ENCODE results near the gene PTGES3L.

Gene PTGES3L

GRCh38 chr17:42979511-42980273 lies at the start of gene PTGES3L:
Gene PTGES3L (minus strand): TSS chr17:42980080. CDS start chr17:42980053, 27 bp downstream.
- peaks cover 0 to 36% (median 32%) of the 10 kb centered on the region in 5 donors for H3K4me1 ChIP-seq (ENCODE audit: control insufficient read depth in 5 of 5, insufficient read depth in 5 of 5, low read length in 5 of 5)

GRCh38 chr17:43028221-43028861 lies 48.5 kb upstream of the PTGES3L start:
- Histone ChIP-seq H3K4me1 (ENCODE audit: control insufficient read depth in 5 of 5, insufficient read depth in 5 of 5, low read length in 5 of 5) (peaks cover 0 to 26% (median 20%) of the 10 kb centered on the region in 5 donors), H3K27ac (ENCODE audit: low read depth, low read length) (no peak overlapping the region), H3K9me3 (ENCODE audit: control insufficient read depth in 5 of 5, low read length in 5 of 5) (no peaks in the 10 kb centered on the region), H3K9ac (ENCODE audit: low read length in 5 of 5) (no peak overlapping the region), H3K36me3 (ENCODE audit: control insufficient read depth in 5 of 5, insufficient read depth in 5 of 5, low read length in 5 of 5) (no peaks in the 10 kb centered on the region), H3K27me3 (ENCODE audit: control insufficient read depth in 5 of 5, insufficient read depth in 4 of 5, low read length in 5 of 5) (no peaks in the 10 kb centered on the region), H3K4me3 (ENCODE audit: low read depth in 1 of 5, low read length in 5 of 5) (no peak overlapping the region)

More at GRCh38 chr17:42979511-42980273, at the start of gene PTGES3L:
- Histone ChIP-seq H3K9me3 (ENCODE audit: control insufficient read depth in 5 of 5, low read length in 5 of 5) (no peaks in the 10 kb centered on the region), H3K9ac (ENCODE audit: low read length in 5 of 5) (peak within 1 kb of the TSS in 4 of 5 donors; percentile 84 to 89 (median 87)), H3K27me3 (ENCODE audit: control insufficient read depth in 5 of 5, insufficient read depth in 4 of 5, low read length in 5 of 5) (no peaks in the 10 kb centered on the region), H3K4me3 (ENCODE audit: low read depth in 1 of 5, low read length in 5 of 5) (peak within 1 kb of the TSS; percentile 82 to 95 (median 88)), H3K36me3 (ENCODE audit: control insufficient read depth in 5 of 5, insufficient read depth in 5 of 5, low read length in 5 of 5) (no peaks in the 10 kb centered on the region), H3K27ac (ENCODE audit: low read depth, low read length) (peak within 1 kb of the TSS; percentile 69)

GRCh38 chr17:43027091-43028032 lies 47.5 kb upstream of the PTGES3L start:
- Histone ChIP-seq H3K27me3 (ENCODE audit: control insufficient read depth in 5 of 5, insufficient read depth in 4 of 5, low read length in 5 of 5) (no peaks in the 10 kb centered on the region), H3K27ac (ENCODE audit: low read depth, low read length) (no peak overlapping the region), H3K9ac (ENCODE audit: low read length in 5 of 5) (no peak overlapping the region), H3K36me3 (ENCODE audit: control insufficient read depth in 5 of 5, insufficient read depth in 5 of 5, low read length in 5 of 5) (no peaks in the 10 kb centered on the region), H3K4me3 (ENCODE audit: low read depth in 1 of 5, low read length in 5 of 5) (no peak overlapping the region), H3K4me1 (ENCODE audit: control insufficient read depth in 5 of 5, insufficient read depth in 5 of 5, low read length in 5 of 5) (peaks cover 0 to 30% (median 24%) of the 10 kb centered on the region in 5 donors), H3K9me3 (ENCODE audit: control insufficient read depth in 5 of 5, low read length in 5 of 5) (no peaks in the 10 kb centered on the region)

- H3K9ac ChIP-seq (ENCODE audit: low read length in 5 of 5), result no peak overlapping the region
- no peaks in the 10 kb centered on the region for H3K9me3 ChIP-seq (ENCODE audit: control insufficient read depth in 5 of 5, low read length in 5 of 5)
- H3K27ac ChIP-seq (ENCODE audit: low read depth, low read length), result no peak overlapping the region
Observed at GRCh38 chr17:43026595-43026994, 46.7 kb upstream of the PTGES3L start.

GRCh38 chr17:43025766-43026537 lies 46.1 kb upstream of the PTGES3L start:
- no peak overlapping the region for H3K4me3 ChIP-seq (ENCODE audit: low read depth in 1 of 5, low read length in 5 of 5)
- H3K27ac ChIP-seq (ENCODE audit: low read depth, low read length), result no peak overlapping the region

More at GRCh38 chr17:43026595-43026994, 46.7 kb upstream of the PTGES3L start:
- Histone ChIP-seq H3K36me3 (ENCODE audit: control insufficient read depth in 5 of 5, insufficient read depth in 5 of 5, low read length in 5 of 5) (no peaks in the 10 kb centered on the region), H3K4me3 (ENCODE audit: low read depth in 1 of 5, low read length in 5 of 5) (no peak overlapping the region), H3K27me3 (ENCODE audit: control insufficient read depth in 5 of 5, insufficient read depth in 4 of 5, low read length in 5 of 5) (no peaks in the 10 kb centered on the region), H3K4me1 (ENCODE audit: control insufficient read depth in 5 of 5, insufficient read depth in 5 of 5, low read length in 5 of 5) (peaks cover 0 to 31% (median 25%) of the 10 kb centered on the region in 5 donors)

GRCh38 chr17:43025290-43025657 lies 45.4 kb upstream of the PTGES3L start:
- Histone ChIP-seq H3K27ac (ENCODE audit: low read depth, low read length) (no peak overlapping the region), H3K9ac (ENCODE audit: low read length in 5 of 5) (no peak overlapping the region), H3K4me1 (ENCODE audit: control insufficient read depth in 5 of 5, insufficient read depth in 5 of 5, low read length in 5 of 5) (peaks cover under 1 to 43% (median 28%) of the 10 kb centered on the region in 5 donors)

More at GRCh38 chr17:43025766-43026537, 46.1 kb upstream of the PTGES3L start:
- H3K4me1 ChIP-seq (ENCODE audit: control insufficient read depth in 5 of 5, insufficient read depth in 5 of 5, low read length in 5 of 5), result peaks cover 0 to 36% (median 27%) of the 10 kb centered on the region in 5 donors
- H3K9me3 ChIP-seq (ENCODE audit: control insufficient read depth in 5 of 5, low read length in 5 of 5), result no peaks in the 10 kb centered on the region
- no peak overlapping the region for H3K9ac ChIP-seq (ENCODE audit: low read length in 5 of 5)
- H3K36me3 ChIP-seq (ENCODE audit: control insufficient read depth in 5 of 5, insufficient read depth in 5 of 5, low read length in 5 of 5), result no peaks in the 10 kb centered on the region
- H3K27me3 ChIP-seq (ENCODE audit: control insufficient read depth in 5 of 5, insufficient read depth in 4 of 5, low read length in 5 of 5), result no peaks in the 10 kb centered on the region

GRCh38 chr17:43024407-43025289 lies 44.8 kb upstream of the PTGES3L start, which contains the start of gene RND2:
Gene RND2 (plus strand): TSS chr17:43025231. CDS start chr17:43025348, 117 bp downstream.
- H3K36me3 ChIP-seq (ENCODE audit: control insufficient read depth in 5 of 5, insufficient read depth in 5 of 5, low read length in 5 of 5), result no peaks in the 10 kb centered on the region
- no peaks in the 10 kb centered on the region for H3K27me3 ChIP-seq (ENCODE audit: control insufficient read depth in 5 of 5, insufficient read depth in 4 of 5, low read length in 5 of 5)
- H3K4me3 ChIP-seq (ENCODE audit: low read depth in 1 of 5, low read length in 5 of 5), result peak within 1 kb of the TSS; percentile 64 to 78 (median 71)
- H3K9me3 ChIP-seq (ENCODE audit: control insufficient read depth in 5 of 5, low read length in 5 of 5), result no peaks in the 10 kb centered on the region
- H3K27ac ChIP-seq (ENCODE audit: low read depth, low read length), result no peak within 1 kb of the TSS
- H3K4me1 ChIP-seq (ENCODE audit: control insufficient read depth in 5 of 5, insufficient read depth in 5 of 5, low read length in 5 of 5), result peaks cover 4 to 44% (median 29%) of the 10 kb centered on the region in 5 donors
- peak within 1 kb of the TSS in 4 of 5 donors; percentile 55 to 74 (median 63) for H3K9ac ChIP-seq (ENCODE audit: low read length in 5 of 5)

More at GRCh38 chr17:43025290-43025657, 45.4 kb upstream of the PTGES3L start:
- Histone ChIP-seq H3K4me3 (ENCODE audit: low read depth in 1 of 5, low read length in 5 of 5) (peak overlapping the region in 3 of 5 donors; percentile 11 to 56 (median 43)), H3K27me3 (ENCODE audit: control insufficient read depth in 5 of 5, insufficient read depth in 4 of 5, low read length in 5 of 5) (no peaks in the 10 kb centered on the region), H3K36me3 (ENCODE audit: control insufficient read depth in 5 of 5, insufficient read depth in 5 of 5, low read length in 5 of 5) (no peaks in the 10 kb centered on the region), H3K9me3 (ENCODE audit: control insufficient read depth in 5 of 5, low read length in 5 of 5) (no peaks in the 10 kb centered on the region)

GRCh38 chr17:43021741-43022512 lies 42.0 kb upstream of the PTGES3L start, which contains the start of gene VAT1:
Gene VAT1 (minus strand): TSS chr17:43022385. CDS start chr17:43022322, 63 bp downstream.
- Histone ChIP-seq H3K36me3 (ENCODE audit: control insufficient read depth in 5 of 5, insufficient read depth in 5 of 5, low read length in 5 of 5) (peaks cover 0 to 20% (median 13%) of the 10 kb centered on the region in 5 donors), H3K27me3 (ENCODE audit: control insufficient read depth in 5 of 5, insufficient read depth in 4 of 5, low read length in 5 of 5) (no peaks in the 10 kb centered on the region), H3K27ac (ENCODE audit: low read depth, low read length) (peak within 1 kb of the TSS; percentile 89), H3K9ac (ENCODE audit: low read length in 5 of 5) (peak within 1 kb of the TSS; percentile 38 to 91 (median 88)), H3K4me1 (ENCODE audit: control insufficient read depth in 5 of 5, insufficient read depth in 5 of 5, low read length in 5 of 5) (peaks cover 5 to 59% (median 47%) of the 10 kb centered on the region in 5 donors), H3K9me3 (ENCODE audit: control insufficient read depth in 5 of 5, low read length in 5 of 5) (no peaks in the 10 kb centered on the region), H3K4me3 (ENCODE audit: low read depth in 1 of 5, low read length in 5 of 5) (peak within 1 kb of the TSS; percentile 84 to 100 (median 97))
